ENCODE results near the gene TBC1D10B.
"Not testable (repeated sequence)": the region's sequence is repeated elsewhere in the genome, so short reads cannot be mapped to it uniquely, and the experiment has no call there.

GRCh38 chr16:30337964-30338357 is 32.3 kb downstream of the TBC1D10B start:
- TF ChIP-seq ZNF707 (CRISPR knock-in tag; conservative IDR thresholded peaks at IDR 0.05); HMG20B (CRISPR knock-in tag; IDR thresholded peaks at IDR 0.05); NR2C2 (CRISPR knock-in tag; IDR thresholded peaks at IDR 0.05); NR2C2 (tag; IDR thresholded peaks at IDR 0.05); CTCF (IDR thresholded peaks at IDR 0.05 in 2 of 3, conservative IDR thresholded peaks at IDR 0.05 in 1 of 3; ENCODE audit: insufficient read depth in 2 of 3, low read depth in 1 of 3, low read length in 3 of 3); ZEB2 (IDR thresholded peaks at IDR 0.05); ATF2 (CRISPR knock-in tag; IDR thresholded peaks at IDR 0.05); THRA (IDR thresholded peaks at IDR 0.05); CBFA2T3 (IDR thresholded peaks at IDR 0.05); CREB1 (IDR thresholded peaks at IDR 0.05); CREB1 (CRISPR knock-in tag; IDR thresholded peaks at IDR 0.05): not testable (repeated sequence)

Measured in K562 (cell line).